B cell (primary cell): ENCODE measurements around the gene RMND1. TPM values are rescaled to one million over a fixed set of nuclear protein-coding genes. Genes with fewer than 3 reads are reported as not detected.

Experiments used
- ATAC-seq: fragments of 200-7000 bp; cut with Tn5 transposase; one replicate; pipeline ENCODE4 v1.10.0; 2021; ENCODE audit warnings: low read depth, mild to moderate bottlenecking, moderate number of reproducible peaks, moderate library complexity
- CTCF ChIA-PET: fragments of 350-600 bp; sonication (Branson Sonifier 250); formaldehyde crosslinking; loops from one replicate; lab custom pipeline; 2021; ENCODE audit warnings: antibody characterized with exemption, inconsistent platforms; lab: Charles Lee
- POLR2A ChIA-PET: fragments of 350-600 bp; sonication (Branson Sonifier 250); formaldehyde crosslinking; loops from one replicate; lab custom pipeline; 2021; ENCODE audit warnings: antibody characterized with exemption; lab: Charles Lee
- DNase-seq: peaks from one replicate; pipeline ENCODE4 v3.0.0; 2013
- H2AFZ ChIP-seq: 2 replicates; pipeline ENCODE4 v1.6.1; 2012; ENCODE audit warnings: mild to moderate bottlenecking, low read depth, low read length; ENCODE audit not compliant: insufficient read depth, poor library complexity, severe bottlenecking
- H3K27ac ChIP-seq, 2 donors: 1 replicate in 1 of 2; 2 replicates in 1 of 2; pipeline ENCODE4 v1.5.1; 2012 to 2013; ENCODE audit warnings: low read length in 2 of 2, mild to moderate bottlenecking in 2 of 2, moderate library complexity in 1 of 2
- H3K27me3 ChIP-seq, 4 experiments: fragments of 200-600 bp in 1 of 4; sonication (generic) in 1 of 4; replicated peaks in 1 of 4; 1 replicate in 2 of 4; 2 replicates in 2 of 4; pipeline versions ENCODE4 v1.6.1 to v1.7.0; 2013 to 2016; ENCODE audit warnings: low read length in 3 of 4, mild to moderate bottlenecking in 2 of 4, mixed read lengths in 1 of 4, moderate library complexity in 1 of 4; ENCODE audit not compliant: insufficient read depth in 4 of 4, control insufficient read depth in 3 of 4; ENCODE audit errors: control extremely low read depth in 1 of 4
- H3K36me3 ChIP-seq, 2 experiments: replicated peaks in 1 of 2; 1 replicate in 1 of 2; 2 replicates in 1 of 2; pipeline versions ENCODE4 v1.6.1 to v1.7.1; 2013; ENCODE audit warnings: low read length in 1 of 2; ENCODE audit not compliant: insufficient read depth in 2 of 2, control insufficient read depth in 1 of 2; ENCODE audit errors: control extremely low read depth in 1 of 2, extremely low read depth in 1 of 2
- H3K4me1 ChIP-seq, 2 donors: fragments of 200-600 bp in 1 of 2; sonication (generic) in 1 of 2; 1 replicate in 1 of 2; 2 replicates in 1 of 2; pipeline versions ENCODE4 v1.5.1 to v1.6.1; 2013 to 2017; ENCODE audit warnings: low read length in 2 of 2; ENCODE audit not compliant: control insufficient read depth in 2 of 2, insufficient read depth in 2 of 2
- H3K4me2 ChIP-seq: replicated peaks from 2 replicates; pipeline ENCODE3; 2012; ENCODE audit warnings: mild to moderate bottlenecking, low read depth, low read length; ENCODE audit not compliant: poor library complexity, severe bottlenecking
- H3K4me3 ChIP-seq, 5 experiments: fragments of 200-600 bp in 1 of 5; sonication (generic) in 1 of 5; 1 replicate in 3 of 5; 2 replicates in 2 of 5; pipeline versions ENCODE4 v1.5.1 to v1.7.0; 2011 to 2016; ENCODE audit warnings: low read length in 4 of 5, mild to moderate bottlenecking in 4 of 5, low read depth in 2 of 5, control low read depth in 1 of 5, moderate library complexity in 1 of 5; ENCODE audit not compliant: insufficient read depth in 1 of 5; ENCODE audit errors: control extremely low read depth in 1 of 5, extremely low read depth in 1 of 5
- H3K79me2 ChIP-seq: fragments of 200-600 bp; sonication (generic); one replicate; pipeline ENCODE4 v1.6.0; 2016; ENCODE audit warnings: low read length; ENCODE audit not compliant: control insufficient read depth, insufficient read depth
- H3K9ac ChIP-seq: fragments of 200-600 bp; sonication (generic); 2 replicates; pipeline ENCODE4 v1.6.1; 2017; ENCODE audit warnings: mild to moderate bottlenecking, low read length, moderate library complexity
- H3K9me3 ChIP-seq, 3 donors: one replicate each; pipeline versions ENCODE4 v1.6.1 to v1.7.1; 2013; ENCODE audit warnings: low read length in 2 of 3; ENCODE audit not compliant: control insufficient read depth in 2 of 3, insufficient read depth in 1 of 3; ENCODE audit errors: control extremely low read depth in 1 of 3
- H4K20me1 ChIP-seq: 2 replicates; pipeline ENCODE4 v1.6.0; 2012; ENCODE audit warnings: mild to moderate bottlenecking, low read length; ENCODE audit not compliant: insufficient read depth, control insufficient read depth, poor library complexity, severe bottlenecking
- H3K27ac Mint-ChIP-seq: one replicate; pipeline ENCODE4 v1.8.0; 2021; ENCODE audit warnings: mixed read lengths
- H3K27me3 Mint-ChIP-seq: one replicate; pipeline ENCODE4 v1.8.0; 2021; ENCODE audit warnings: mixed read lengths
- H3K4me1 Mint-ChIP-seq: one replicate; pipeline ENCODE4 v1.8.0; 2021; ENCODE audit warnings: mixed read lengths
- H3K4me3 Mint-ChIP-seq: one replicate; pipeline ENCODE4 v1.8.0; 2021; ENCODE audit warnings: mixed read lengths
- H3K9me3 Mint-ChIP-seq: one replicate; pipeline ENCODE4 v1.8.0; 2022; ENCODE audit warnings: mixed read lengths; ENCODE audit not compliant: insufficient read depth
- EZH2 ChIP-seq: IDR thresholded peaks from 2 replicates; pipeline ENCODE4 v1.6.1; 2012; ENCODE audit warnings: borderline replicate concordance, low read depth, mild to moderate bottlenecking, moderate library complexity, low read length; ENCODE audit not compliant: insufficient read depth, poor library complexity, severe bottlenecking
- WGBS: methylation state at CpG from one replicate; pipeline ENCODE4 v1.1.5; 2013; ENCODE audit warnings: missing lambda C conversion rate; ENCODE audit not compliant: insufficient coverage; 5-methylcytosine and 5-hydroxymethylcytosine counted together
- intact Hi-C: fragments of 100-400 bp; cut with micrococcal nuclease; formaldehyde crosslinking; loops from one replicate; pipeline ENCODE4 v1.10.0; 2022
- polyA plus RNA-seq: library from polyadenylated mRNA; depleted of rRNA; stranded (reverse); fragments of >200 nt; gene quantifications from 2 replicates; pipeline ENCODE4 v1.2.3, GENCODE V29; 2012
- total RNA-seq, 2 donors: library from RNA; stranded (reverse); fragments of 120-200 nt in 1 of 2; gene quantifications; 1 replicate in 1 of 2; 2 replicates in 1 of 2; pipeline versions ENCODE4 v1.2.3 to v1.2.4, GENCODE V29; 2013 to 2022
- TF ChIP-seq, protein P1 (sequence below): fragments of 200-600 bp; IDR thresholded peaks from one replicate; pipeline ENCODE4 v1.8.0; 2022; ENCODE audit warnings: antibody characterized with exemption, mild to moderate bottlenecking

The RMND1 gene
- total and polyA plus RNA-seq, 2 donors (not counting 1 experiment from before 2014, with no cell fraction given) = 4.3 to 15.7 TPM

DNA sequence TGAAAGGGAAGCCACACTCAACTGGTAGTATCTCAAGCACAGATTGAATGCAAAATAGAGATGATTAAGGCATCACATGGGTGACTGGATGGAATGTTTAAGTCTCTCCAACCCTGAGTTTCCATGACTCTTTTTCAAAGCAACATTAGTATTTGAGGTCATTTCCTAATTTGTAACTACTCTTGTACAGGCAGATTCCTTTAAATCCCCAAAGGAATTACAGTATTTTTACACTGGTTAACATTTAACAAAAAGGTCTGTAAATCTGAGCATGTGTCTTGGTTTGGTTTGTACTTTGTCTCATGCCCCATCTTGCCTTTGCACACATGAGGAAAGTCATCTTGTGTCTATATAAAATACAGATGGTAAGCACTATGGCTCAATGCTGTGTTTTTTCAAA lies 15.1 kb downstream of the RMND1 start:
- ChIA-PET CTCF (interaction anchor here (1.0 to 1.7 kb wide), 3 partner anchors 15 to 112 kb away, joined by 4 to 6 read pairs (median 4); partner anchors contain the start of gene RMND1), POLR2A (no interaction called here)
- H3K9me3 Mint-ChIP-seq = no peaks in the 10 kb centered on the region
- TF ChIP-seq EZH2 = no peak
- TF ChIP-seq, protein P1, sequence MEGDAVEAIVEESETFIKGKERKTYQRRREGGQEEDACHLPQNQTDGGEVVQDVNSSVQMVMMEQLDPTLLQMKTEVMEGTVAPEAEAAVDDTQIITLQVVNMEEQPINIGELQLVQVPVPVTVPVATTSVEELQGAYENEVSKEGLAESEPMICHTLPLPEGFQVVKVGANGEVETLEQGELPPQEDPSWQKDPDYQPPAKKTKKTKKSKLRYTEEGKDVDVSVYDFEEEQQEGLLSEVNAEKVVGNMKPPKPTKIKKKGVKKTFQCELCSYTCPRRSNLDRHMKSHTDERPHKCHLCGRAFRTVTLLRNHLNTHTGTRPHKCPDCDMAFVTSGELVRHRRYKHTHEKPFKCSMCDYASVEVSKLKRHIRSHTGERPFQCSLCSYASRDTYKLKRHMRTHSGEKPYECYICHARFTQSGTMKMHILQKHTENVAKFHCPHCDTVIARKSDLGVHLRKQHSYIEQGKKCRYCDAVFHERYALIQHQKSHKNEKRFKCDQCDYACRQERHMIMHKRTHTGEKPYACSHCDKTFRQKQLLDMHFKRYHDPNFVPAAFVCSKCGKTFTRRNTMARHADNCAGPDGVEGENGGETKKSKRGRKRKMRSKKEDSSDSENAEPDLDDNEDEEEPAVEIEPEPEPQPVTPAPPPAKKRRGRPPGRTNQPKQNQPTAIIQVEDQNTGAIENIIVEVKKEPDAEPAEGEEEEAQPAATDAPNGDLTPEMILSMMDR = no peak
- intact Hi-C loops = no loop called here
- H3K4me3 ChIP-seq = no peak overlapping the region
- H3K4me3 Mint-ChIP-seq = no peak overlapping the region
- peaks cover 21% of the 10 kb centered on the region for H3K79me2 ChIP-seq
- H3K27me3 ChIP-seq = no peaks in the 10 kb centered on the region
- H3K27ac Mint-ChIP-seq = no peak overlapping the region
- H3K4me2 ChIP-seq = no peak overlapping the region
- peaks cover 18% of the 10 kb centered on the region for H3K4me1 Mint-ChIP-seq
- peaks cover 6 to 8% of the 10 kb centered on the region in 2 donors for H3K4me1 ChIP-seq
- H3K9ac ChIP-seq = no peak overlapping the region
- no peak overlapping the region for H2AFZ ChIP-seq
- peaks cover 5% of the 10 kb centered on the region for H4K20me1 ChIP-seq
- ATAC-seq (no peak), DNase-seq (no peak)
- H3K27ac ChIP-seq = no peak overlapping the region
- no peaks in the 10 kb centered on the region for H3K27me3 Mint-ChIP-seq
- peaks cover 7 to 24% of the 10 kb centered on the region in 2 experiments for H3K36me3 ChIP-seq
- H3K9me3 ChIP-seq = no peaks in the 10 kb centered on the region

DNA sequence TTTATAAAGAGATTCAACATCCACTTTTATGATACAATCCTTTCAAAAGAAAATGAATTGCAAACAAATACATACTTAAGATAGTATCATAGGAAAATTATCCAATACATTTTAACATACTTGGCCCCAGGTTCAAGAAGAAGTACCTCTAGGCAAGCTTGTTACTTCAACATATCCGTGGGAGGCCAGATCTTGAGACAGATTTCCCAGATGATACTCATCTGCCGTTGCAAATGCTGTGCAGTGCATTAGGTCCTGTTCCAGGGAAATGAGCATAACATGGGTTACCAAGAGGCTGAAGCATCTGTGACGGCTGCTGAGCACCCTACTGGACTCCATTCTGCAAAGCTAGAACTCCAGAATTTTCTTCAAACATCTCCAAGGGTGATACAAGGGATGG lies 15.6 kb downstream of the RMND1 start:
- Mint-ChIP-seq H3K9me3 (no peaks in the 10 kb centered on the region), H3K4me1 (peaks cover 18% of the 10 kb centered on the region), H3K4me3 (no peak overlapping the region), H3K27ac (no peak overlapping the region), H3K27me3 (no peaks in the 10 kb centered on the region)
- Histone ChIP-seq H3K4me2 (no peak overlapping the region), H3K27me3 (no peaks in the 10 kb centered on the region), H3K27ac (no peak overlapping the region), H4K20me1 (no peaks in the 10 kb centered on the region), H3K9ac (no peak overlapping the region), H3K36me3 (peaks cover 8 to 22% of the 10 kb centered on the region in 2 experiments), H3K4me3 (no peak overlapping the region), H3K4me1 (peaks cover 4 to 6% of the 10 kb centered on the region in 2 donors), H2AFZ (no peak overlapping the region), H3K79me2 (peaks cover 16% of the 10 kb centered on the region), H3K9me3 (no peaks in the 10 kb centered on the region)
- ChIA-PET POLR2A (no interaction called here), CTCF (interaction anchor here (1.5 to 1.7 kb wide), 2 partner anchors 16 to 30 kb away, joined by 4 to 6 read pairs; partner anchors contain the start of gene RMND1)
- no peak for DNase-seq
- intact Hi-C loops = no loop called here
- no peak for ATAC-seq
- WGBS = 100% methylated on average over 2 of the region's 3 CpGs
- TF ChIP-seq, protein P1 = no peak
- TF ChIP-seq EZH2 = no peak
